H9 (cell line): ENCODE results near the gene AIG1. TPM values are rescaled to one million over a fixed set of nuclear protein-coding genes. Genes with fewer than 3 reads are reported as not detected.

Source experiments
- DNase-seq: peaks from one replicate; pipeline ENCODE4 v3.0.0-alpha.2; 2017
- H2AFZ ChIP-seq: one replicate; pipeline ENCODE4 v1.6.1; 2013; ENCODE audit warnings: mild to moderate bottlenecking, low read length, control low read depth, moderate library complexity
- H2AK5ac ChIP-seq: 2 replicates; pipeline ENCODE4 v1.6.1; 2013; ENCODE audit warnings: low read length, control low read depth, mixed read lengths; ENCODE audit not compliant: insufficient read length
- H2BK120ac ChIP-seq: one replicate; pipeline ENCODE4 v1.6.1; 2013; ENCODE audit warnings: low read depth, mild to moderate bottlenecking, low read length, control low read depth, inconsistent platforms; ENCODE audit not compliant: poor library complexity, severe bottlenecking
- H2BK12ac ChIP-seq: 2 replicates; pipeline ENCODE4 v1.6.1; 2013; ENCODE audit warnings: low read length, control low read depth, mixed read lengths, low read depth; ENCODE audit not compliant: insufficient read length
- H2BK15ac ChIP-seq: 2 replicates; pipeline ENCODE4 v1.6.1; 2013; ENCODE audit warnings: low read depth, low read length, control low read depth
- H2BK20ac ChIP-seq: one replicate; pipeline ENCODE4 v1.6.1; 2013; ENCODE audit warnings: low read depth, mild to moderate bottlenecking, low read length, control low read depth, inconsistent platforms; ENCODE audit not compliant: poor library complexity, severe bottlenecking
- H2BK5ac ChIP-seq: 2 replicates; pipeline ENCODE4 v1.6.1; 2013; ENCODE audit warnings: low read length, control low read depth, mixed read lengths; ENCODE audit not compliant: insufficient read length
- H3K14ac ChIP-seq: 2 replicates; pipeline ENCODE4 v1.6.1; 2013; ENCODE audit warnings: low read length, control low read depth; ENCODE audit not compliant: insufficient read depth
- H3K18ac ChIP-seq: 2 replicates; pipeline ENCODE4 v1.6.1; 2013; ENCODE audit warnings: low read depth, mild to moderate bottlenecking, mixed read lengths, low read length, control low read depth; ENCODE audit not compliant: insufficient read length
- H3K23ac ChIP-seq: 2 replicates; pipeline ENCODE4 v1.6.1; 2013; ENCODE audit warnings: low read length, control low read depth, mixed read lengths, low read depth; ENCODE audit not compliant: insufficient read length
- H3K23me2 ChIP-seq: 2 replicates; pipeline ENCODE4 v1.6.1; 2013; ENCODE audit warnings: low read depth, mild to moderate bottlenecking, mixed read lengths, low read length, control low read depth; ENCODE audit not compliant: insufficient read length, poor library complexity, severe bottlenecking
- H3K27ac ChIP-seq: 2 replicates; pipeline ENCODE4 v1.5.1; 2013; ENCODE audit warnings: low read length, control low read depth, mixed read lengths, low read depth; ENCODE audit not compliant: insufficient read length
- H3K27me3 ChIP-seq: 2 replicates; pipeline ENCODE4 v1.6.1; 2013; ENCODE audit warnings: low read length, control low read depth, inconsistent platforms; ENCODE audit not compliant: insufficient read depth
- H3K4ac ChIP-seq: 2 replicates; pipeline ENCODE4 v1.6.1; 2013; ENCODE audit warnings: low read depth, mild to moderate bottlenecking, control low read depth, inconsistent platforms, low read length, moderate library complexity
- H3K4me1 ChIP-seq: 2 replicates; pipeline ENCODE4 v1.6.1; 2013; ENCODE audit warnings: low read length, control low read depth, inconsistent platforms; ENCODE audit not compliant: insufficient read depth
- H3K4me2 ChIP-seq: 2 replicates; pipeline ENCODE4 v1.6.1; 2013; ENCODE audit warnings: low read length, control low read depth, mixed read lengths; ENCODE audit not compliant: insufficient read length, insufficient read depth
- H3K56ac ChIP-seq: 2 replicates; pipeline ENCODE4 v1.6.1; 2013; ENCODE audit warnings: low read depth, mild to moderate bottlenecking, mixed read lengths, low read length, control low read depth; ENCODE audit not compliant: insufficient read length
- H3K79me1 ChIP-seq: 2 replicates; pipeline ENCODE4 v1.6.1; 2013; ENCODE audit warnings: low read depth, mild to moderate bottlenecking, moderate library complexity, low read length, control low read depth, inconsistent platforms; ENCODE audit not compliant: insufficient read depth, poor library complexity, severe bottlenecking
- H3K79me2 ChIP-seq: 2 replicates; pipeline ENCODE4 v1.6.1; 2013; ENCODE audit warnings: low read length, control low read depth, inconsistent platforms; ENCODE audit not compliant: insufficient read depth
- H3K9ac ChIP-seq: 2 replicates; pipeline ENCODE4 v1.6.1; 2013; ENCODE audit warnings: low read length, control low read depth, mixed read lengths; ENCODE audit not compliant: insufficient read length; ENCODE audit errors: extremely low read depth
- H3K9me3 ChIP-seq: one replicate; pipeline ENCODE4 v1.6.1; 2013; ENCODE audit warnings: low read depth, low read length, inconsistent platforms; ENCODE audit not compliant: control insufficient read depth
- H3T11ph ChIP-seq: one replicate; pipeline ENCODE4 v1.6.1; 2013; ENCODE audit warnings: mild to moderate bottlenecking, low read length, control low read depth, inconsistent platforms
- H4K20me1 ChIP-seq: one replicate; pipeline ENCODE4 v1.6.1; 2013; ENCODE audit not compliant: control insufficient read depth, insufficient read length, insufficient read depth
- H4K5ac ChIP-seq: 2 replicates; pipeline ENCODE4 v1.6.1; 2013; ENCODE audit warnings: low read depth, mild to moderate bottlenecking, mixed read lengths, low read length, control low read depth; ENCODE audit not compliant: insufficient read length
- H4K8ac ChIP-seq: replicated peaks from 2 replicates; pipeline ENCODE4 v1.6.1; 2013; ENCODE audit warnings: low read length, control low read depth, mixed read lengths, low read depth; ENCODE audit not compliant: insufficient read length
- H4K91ac ChIP-seq: 2 replicates; pipeline ENCODE4 v1.6.1; 2013; ENCODE audit warnings: low read depth, mild to moderate bottlenecking, moderate library complexity, mixed read lengths, low read length, control low read depth; ENCODE audit not compliant: insufficient read length
- H3K27ac Mint-ChIP-seq, 3 experiments: 2 replicates in 2 of 3; 3 replicates in 1 of 3; pipeline ENCODE4 v1.8.0; 2020 to 2021; ENCODE audit warnings: mixed read lengths in 3 of 3, mild to moderate bottlenecking in 1 of 3, moderate library complexity in 1 of 3
- H3K27me3 Mint-ChIP-seq: 2 replicates; pipeline ENCODE4 v1.8.0; 2021; ENCODE audit warnings: low read depth, mild to moderate bottlenecking, moderate library complexity, mixed read lengths
- H3K36me3 Mint-ChIP-seq, 3 experiments: 2 replicates in 2 of 3; 3 replicates in 1 of 3; pipeline ENCODE4 v1.8.0; 2020 to 2021; ENCODE audit warnings: low read depth in 3 of 3, mixed read lengths in 3 of 3; ENCODE audit not compliant: insufficient read depth in 1 of 3
- H3K4me1 Mint-ChIP-seq, 2 experiments: 2 replicates each; pipeline ENCODE4 v1.8.0; 2020; ENCODE audit warnings: mixed read lengths in 2 of 2
- H3K4me3 Mint-ChIP-seq, 2 experiments: 2 replicates in 1 of 2; 3 replicates in 1 of 2; pipeline ENCODE4 v1.8.0; 2020 to 2021; ENCODE audit warnings: mild to moderate bottlenecking in 2 of 2, mixed read lengths in 2 of 2, moderate library complexity in 1 of 2
- H3K9me3 Mint-ChIP-seq, 2 experiments: 2 replicates in 1 of 2; 3 replicates in 1 of 2; pipeline ENCODE4 v1.8.0; 2020; ENCODE audit warnings: mild to moderate bottlenecking in 2 of 2, mixed read lengths in 2 of 2, moderate library complexity in 1 of 2
- total RNA-seq: library from RNA; stranded (reverse); gene quantifications from 2 replicates; pipeline ENCODE4 v1.2.1, GENCODE V29; 2021
- TF ChIP-seq, protein P1 (sequence below): fragments of 200-600 bp; sonication (generic); conservative IDR thresholded peaks from 3 replicates; pipeline ENCODE4 v1.8.0; 2021; ENCODE audit warnings: antibody characterized with exemption, mild to moderate bottlenecking

Gene AIG1
- total RNA-seq, 1 experiment from 2014 or later: 44.6 TPM

DNA sequence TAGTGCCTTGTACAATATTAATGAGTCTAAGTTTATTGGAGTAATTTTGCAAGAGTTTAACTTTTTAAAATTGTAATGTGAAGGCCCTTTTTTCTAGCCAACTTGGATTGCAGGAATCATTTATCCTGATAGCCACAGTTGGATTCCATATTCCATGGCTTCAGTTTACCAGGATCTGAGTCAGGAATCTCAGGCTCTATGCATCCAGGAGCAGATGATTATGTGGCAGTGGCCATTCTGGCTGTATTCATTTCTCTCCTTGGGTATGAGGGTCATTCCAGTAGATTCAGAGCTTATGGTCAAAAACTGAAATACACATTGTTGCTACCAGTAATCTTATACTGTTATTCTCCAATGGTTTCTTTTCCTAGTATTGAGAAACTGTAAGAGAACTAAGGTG, 2.9 kb downstream of the AIG1 start:
- H3K9me3 Mint-ChIP-seq: no peaks in the 10 kb centered on the region; a peak in 1 of 5 replicates
- Histone ChIP-seq H4K91ac (no peak overlapping the region), H3K79me1 (no peaks in the 10 kb centered on the region), H3K18ac (no peak overlapping the region), H4K5ac (no peak overlapping the region), H2BK15ac (no peak overlapping the region), H3K23ac (no peak overlapping the region), H3K4ac (no peak overlapping the region), H3K9ac (no peak overlapping the region), H4K20me1 (no peaks in the 10 kb centered on the region), H3K4me1 (peaks cover 18% of the 10 kb centered on the region), H4K8ac (no peak overlapping the region), H3K4me2 (no peak overlapping the region), H3T11ph (no peak overlapping the region), H3K27me3 (no peaks in the 10 kb centered on the region), H3K27ac (no peak overlapping the region), H2BK12ac (no peak overlapping the region), H3K23me2 (peaks cover 5% of the 10 kb centered on the region), H3K79me2 (no peaks in the 10 kb centered on the region), H2BK20ac (no peak overlapping the region), H2AFZ (no peak overlapping the region), H2BK5ac (no peak overlapping the region), H2BK120ac (no peak overlapping the region), H3K56ac (no peak overlapping the region), H3K14ac (no peak overlapping the region), H3K9me3 (no peaks in the 10 kb centered on the region), H2AK5ac (no peak overlapping the region)
- peaks cover 57 to 58% of the 10 kb centered on the region in 2 experiments for H3K4me1 Mint-ChIP-seq
- DNase-seq: no peak
- no peak overlapping the region for H3K4me3 Mint-ChIP-seq
- peaks cover 4 to 20% (median 10%) of the 10 kb centered on the region in 3 experiments; a peak in 6 of 7 replicates for H3K36me3 Mint-ChIP-seq
- no peaks in the 10 kb centered on the region for H3K27me3 Mint-ChIP-seq
- TF ChIP-seq, protein P1, sequence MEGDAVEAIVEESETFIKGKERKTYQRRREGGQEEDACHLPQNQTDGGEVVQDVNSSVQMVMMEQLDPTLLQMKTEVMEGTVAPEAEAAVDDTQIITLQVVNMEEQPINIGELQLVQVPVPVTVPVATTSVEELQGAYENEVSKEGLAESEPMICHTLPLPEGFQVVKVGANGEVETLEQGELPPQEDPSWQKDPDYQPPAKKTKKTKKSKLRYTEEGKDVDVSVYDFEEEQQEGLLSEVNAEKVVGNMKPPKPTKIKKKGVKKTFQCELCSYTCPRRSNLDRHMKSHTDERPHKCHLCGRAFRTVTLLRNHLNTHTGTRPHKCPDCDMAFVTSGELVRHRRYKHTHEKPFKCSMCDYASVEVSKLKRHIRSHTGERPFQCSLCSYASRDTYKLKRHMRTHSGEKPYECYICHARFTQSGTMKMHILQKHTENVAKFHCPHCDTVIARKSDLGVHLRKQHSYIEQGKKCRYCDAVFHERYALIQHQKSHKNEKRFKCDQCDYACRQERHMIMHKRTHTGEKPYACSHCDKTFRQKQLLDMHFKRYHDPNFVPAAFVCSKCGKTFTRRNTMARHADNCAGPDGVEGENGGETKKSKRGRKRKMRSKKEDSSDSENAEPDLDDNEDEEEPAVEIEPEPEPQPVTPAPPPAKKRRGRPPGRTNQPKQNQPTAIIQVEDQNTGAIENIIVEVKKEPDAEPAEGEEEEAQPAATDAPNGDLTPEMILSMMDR: no peak
- H3K27ac Mint-ChIP-seq: no peak overlapping the region; a peak in 1 of 7 replicates
